Measurements from ENCODE around the gene ZC3H14.
A peak's percentile ranks its signal among the peaks of the same experiment; 100 is the strongest.
"Not testable (repeated sequence)": the region's sequence is repeated elsewhere in the genome, so short reads cannot be mapped to it uniquely, and the experiment has no call there.

The ZC3H14 gene

GRCh38 chr14:88562831-88563686 is at the start of gene ZC3H14:
ZC3H14 (plus strand) TSS chr14:88563037; CDS start chr14:88563134, 97 bp downstream.
- peak; percentile 89 for DNase-seq

GRCh38 chr14:88515499-88516221 is 47.2 kb upstream of the ZC3H14 start:
- no peak for DNase-seq

- peak; percentile 57 for DNase-seq
Observed at GRCh38 chr14:88516861-88517357, 45.9 kb upstream of the ZC3H14 start.

GRCh38 chr14:88518592-88519512 is 44.0 kb upstream of the ZC3H14 start:
- DNase-seq, result no peak

- no peak for DNase-seq
Observed at GRCh38 chr14:88519907-88520306, 42.9 kb upstream of the ZC3H14 start.

GRCh38 chr14:88521818-88522217 is 41.0 kb upstream of the ZC3H14 start:
- no peak for DNase-seq

GRCh38 chr14:88522393-88522792 is 40.4 kb upstream of the ZC3H14 start:
- DNase-seq, result no peak

GRCh38 chr14:88529889-88530288 is 32.9 kb upstream of the ZC3H14 start:
- DNase-seq, result not testable (repeated sequence)

- no peak for DNase-seq
Observed at GRCh38 chr14:88533064-88533602, 29.7 kb upstream of the ZC3H14 start.

- no peak for DNase-seq
Observed at GRCh38 chr14:88535149-88535548, 27.7 kb upstream of the ZC3H14 start.

GRCh38 chr14:88535813-88536212 is 27.0 kb upstream of the ZC3H14 start:
- DNase-seq, result no peak

GRCh38 chr14:88541324-88541723 is 21.5 kb upstream of the ZC3H14 start:
- DNase-seq, result no peak

GRCh38 chr14:88542857-88543795 is 19.7 kb upstream of the ZC3H14 start:
- DNase-seq, result no peak

- DNase-seq, result no peak
Observed at GRCh38 chr14:88545256-88545655, 17.6 kb upstream of the ZC3H14 start.

- no peak for DNase-seq
Observed at GRCh38 chr14:88546621-88547385, 16.0 kb upstream of the ZC3H14 start.

GRCh38 chr14:88547386-88547780 is 15.5 kb upstream of the ZC3H14 start:
- DNase-seq, result no peak

GRCh38 chr14:88550078-88550477 is 12.8 kb upstream of the ZC3H14 start:
- no peak for DNase-seq

GRCh38 chr14:88551094-88551870 is 11.6 kb upstream of the ZC3H14 start:
- peak; percentile 89 for DNase-seq

GRCh38 chr14:88551980-88552431 is 10.8 kb upstream of the ZC3H14 start:
- DNase-seq, result no peak

- DNase-seq, result peak; percentile 5
Observed at GRCh38 chr14:88552876-88553275, 10.0 kb upstream of the ZC3H14 start.
